Cardiac muscle cell (in vitro differentiated cells and primary cell): Measurements from ENCODE around the gene DCTN5. TPM values are rescaled to one million over a fixed set of nuclear protein-coding genes. Genes with fewer than 3 reads are reported as not detected.
"Not testable (repeated sequence)": the region's sequence is repeated elsewhere in the genome, so short reads cannot be mapped to it uniquely, and the experiment has no call there.

ENCODE experiments used
- DNase-seq, 2 donors: peaks; one replicate each; pipeline versions ENCODE4 v3.0.0 to v3.0.0-alpha.2; 2010 to 2017; ENCODE audit warnings: low read depth in 1 of 2, low spot score in 1 of 2
- H3K27ac ChIP-seq: fragments of 200-600 bp; sonication (generic); 2 replicates; pipeline ENCODE4 v1.5.1; 2016
- H3K27me3 ChIP-seq: fragments of 200-600 bp; sonication (generic); 2 replicates; pipeline ENCODE4 v1.6.0; 2016; ENCODE audit warnings: control low read depth
- H3K36me3 ChIP-seq: fragments of 200-600 bp; sonication (generic); 2 replicates; pipeline ENCODE4 v1.5.1; 2016; ENCODE audit warnings: control low read depth
- H3K4me1 ChIP-seq: fragments of 200-600 bp; sonication (generic); 2 replicates; pipeline ENCODE4 v1.8.1; 2017; ENCODE audit warnings: low read depth, mild to moderate bottlenecking, mixed run types
- H3K4me3 ChIP-seq: fragments of 200-600 bp; sonication (generic); 2 replicates; pipeline ENCODE4 v1.5.1; 2016; ENCODE audit warnings: mild to moderate bottlenecking
- H3K9me3 ChIP-seq: fragments of 200-600 bp; sonication (generic); 2 replicates; pipeline ENCODE4 v1.5.1; 2017; ENCODE audit warnings: low read depth, mild to moderate bottlenecking, control low read depth
- polyA plus RNA-seq: library from polyadenylated mRNA; unstranded; fragments of >200 nt; fragmentation: Nextera tagmentation; extraction: Ambion mirVana; gene quantifications from 2 replicates; pipeline ENCODE4 v1.2.1, GENCODE V29; 2016
- total RNA-seq: library from RNA; depleted of rRNA; stranded (reverse); fragments of >200 nt; gene quantifications from 2 replicates; pipeline ENCODE4 v1.2.3, GENCODE V29; 2016
- TF ChIP-seq, protein P1 (sequence below): IDR thresholded peaks from 2 replicates; pipeline ENCODE4 v1.5.1; 2012; ENCODE audit warnings: low read depth, mild to moderate bottlenecking, low read length

Gene DCTN5
- total and polyA plus RNA-seq, 2 experiments from 2014 or later: 22.8 to 39.2 TPM

DNA sequence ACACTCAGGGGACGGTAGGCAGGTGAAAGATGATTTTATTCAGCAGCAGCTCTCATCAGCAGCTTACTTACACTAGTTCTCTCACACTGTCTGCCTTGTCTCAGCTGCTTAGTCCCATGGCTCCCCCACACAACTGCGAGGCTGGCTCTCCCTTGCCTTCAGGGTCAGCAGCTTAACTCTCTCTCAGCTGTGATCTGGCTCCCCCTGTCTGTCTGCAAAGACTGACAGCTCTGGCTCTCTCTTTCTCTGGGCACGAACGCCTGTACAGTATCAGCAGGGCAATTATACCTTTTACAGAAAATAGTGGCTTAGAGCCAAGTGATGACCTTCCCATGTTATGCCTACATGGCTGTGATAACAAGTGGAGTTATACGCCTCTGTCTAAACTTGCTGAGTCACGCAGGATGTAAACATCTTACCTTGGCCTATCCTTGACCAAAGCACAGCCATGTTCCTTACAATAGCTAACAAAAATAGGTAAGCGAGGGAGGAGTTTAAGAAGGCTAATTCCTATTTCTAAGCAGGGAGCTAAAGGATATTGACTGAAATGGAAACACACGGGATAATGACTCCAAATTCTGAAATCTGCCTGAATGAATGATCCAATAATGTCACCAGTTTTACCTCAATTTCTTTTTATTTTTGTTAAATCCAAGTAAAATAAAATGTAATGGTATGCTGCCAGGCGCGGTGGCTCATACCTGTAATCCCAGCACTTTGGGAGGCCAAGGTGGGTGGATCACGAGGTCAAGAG is 44.1 kb upstream of the DCTN5 start:
- peaks cover 13% of the 10 kb centered on the region for H3K4me1 ChIP-seq
- H3K4me3 ChIP-seq: no peak overlapping the region
- TF ChIP-seq, protein P1, sequence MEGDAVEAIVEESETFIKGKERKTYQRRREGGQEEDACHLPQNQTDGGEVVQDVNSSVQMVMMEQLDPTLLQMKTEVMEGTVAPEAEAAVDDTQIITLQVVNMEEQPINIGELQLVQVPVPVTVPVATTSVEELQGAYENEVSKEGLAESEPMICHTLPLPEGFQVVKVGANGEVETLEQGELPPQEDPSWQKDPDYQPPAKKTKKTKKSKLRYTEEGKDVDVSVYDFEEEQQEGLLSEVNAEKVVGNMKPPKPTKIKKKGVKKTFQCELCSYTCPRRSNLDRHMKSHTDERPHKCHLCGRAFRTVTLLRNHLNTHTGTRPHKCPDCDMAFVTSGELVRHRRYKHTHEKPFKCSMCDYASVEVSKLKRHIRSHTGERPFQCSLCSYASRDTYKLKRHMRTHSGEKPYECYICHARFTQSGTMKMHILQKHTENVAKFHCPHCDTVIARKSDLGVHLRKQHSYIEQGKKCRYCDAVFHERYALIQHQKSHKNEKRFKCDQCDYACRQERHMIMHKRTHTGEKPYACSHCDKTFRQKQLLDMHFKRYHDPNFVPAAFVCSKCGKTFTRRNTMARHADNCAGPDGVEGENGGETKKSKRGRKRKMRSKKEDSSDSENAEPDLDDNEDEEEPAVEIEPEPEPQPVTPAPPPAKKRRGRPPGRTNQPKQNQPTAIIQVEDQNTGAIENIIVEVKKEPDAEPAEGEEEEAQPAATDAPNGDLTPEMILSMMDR: no peak
- H3K9me3 ChIP-seq: no peaks in the 10 kb centered on the region
- no peaks in the 10 kb centered on the region for H3K36me3 ChIP-seq
- no peaks in the 10 kb centered on the region for H3K27me3 ChIP-seq
- DNase-seq: peak; percentile 14 to 16
- no peak overlapping the region for H3K27ac ChIP-seq

DNA sequence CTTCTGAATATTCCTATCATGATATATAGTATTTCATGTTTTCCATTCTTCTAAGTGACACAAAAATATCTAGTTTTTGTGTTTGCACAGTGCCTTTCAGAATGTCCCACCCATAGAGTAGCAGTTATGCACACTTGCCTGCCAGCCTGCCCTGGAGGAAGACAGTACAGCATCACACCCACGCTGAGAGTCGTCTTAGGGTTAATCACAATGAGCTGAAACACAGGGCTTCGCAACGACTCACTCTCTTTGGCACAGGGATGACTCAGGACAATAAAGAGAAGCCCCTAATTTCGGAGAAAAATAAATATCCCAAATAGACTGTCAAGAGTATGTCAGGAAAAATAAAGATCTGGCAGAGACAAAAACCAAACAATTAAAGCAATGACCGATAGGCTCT is 33.5 kb upstream of the DCTN5 start:
- Histone ChIP-seq H3K4me1 (no peaks in the 10 kb centered on the region), H3K36me3 (peaks cover 29% of the 10 kb centered on the region)
- TF ChIP-seq, protein P1: no peak

DNA sequence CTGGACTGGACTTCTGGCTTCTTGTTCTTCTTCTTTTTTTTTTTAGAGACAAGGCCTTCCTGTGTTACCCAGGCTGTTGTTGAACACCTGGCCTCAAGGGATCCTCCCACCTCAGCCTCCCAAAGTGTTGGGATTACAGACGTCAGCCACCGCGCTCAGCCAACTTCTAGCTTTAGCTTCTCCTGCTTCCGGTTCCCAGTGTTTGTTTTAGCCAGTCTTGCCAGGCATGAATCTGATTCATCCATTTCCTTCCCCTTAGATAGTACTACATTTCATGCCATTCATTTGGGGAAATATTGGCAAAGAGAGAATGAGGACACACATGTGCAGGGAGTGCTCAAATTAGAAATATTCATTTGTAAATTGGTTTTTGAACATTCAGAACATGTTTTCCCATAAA is 33.1 kb upstream of the DCTN5 start:
- Histone ChIP-seq H3K4me3 (no peak overlapping the region), H3K36me3 (peaks cover 24% of the 10 kb centered on the region), H3K9me3 (no peaks in the 10 kb centered on the region), H3K27me3 (no peaks in the 10 kb centered on the region), H3K27ac (no peak overlapping the region), H3K4me1 (no peaks in the 10 kb centered on the region)
- TF ChIP-seq, protein P1: no peak
- peak in 1 of 2 donors; percentile 90 for DNase-seq

More for the DNA sequence above, 33.5 kb upstream of the DCTN5 start:
- H3K27ac ChIP-seq: no peak overlapping the region
- DNase-seq: peak in 1 of 2 donors; percentile 21
- H3K4me3 ChIP-seq: no peak overlapping the region
- H3K27me3 ChIP-seq: no peaks in the 10 kb centered on the region
- no peaks in the 10 kb centered on the region for H3K9me3 ChIP-seq

DNA sequence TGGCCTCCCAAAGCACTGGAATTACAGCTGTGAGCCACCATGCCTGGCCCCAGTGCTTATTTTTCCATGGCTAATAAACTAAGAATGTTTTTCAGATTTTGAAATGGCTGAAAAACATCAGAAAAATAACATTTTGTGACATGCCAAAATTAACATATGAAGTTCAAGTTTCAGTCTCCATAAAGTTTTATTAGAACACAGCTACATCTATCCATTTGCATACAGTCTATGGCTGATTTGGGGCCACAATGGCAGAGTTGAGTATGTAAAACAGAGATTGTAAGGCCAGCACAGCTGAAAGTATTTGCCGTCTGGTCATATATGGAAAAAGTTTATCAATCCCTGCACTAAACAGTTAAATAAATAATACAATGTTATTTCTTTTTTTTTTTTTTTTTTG is 31.3 kb upstream of the DCTN5 start:
- no peaks in the 10 kb centered on the region for H3K9me3 ChIP-seq
- H3K27me3 ChIP-seq: no peaks in the 10 kb centered on the region
- DNase-seq: no peak
- H3K27ac ChIP-seq: no peak overlapping the region
- no peaks in the 10 kb centered on the region for H3K4me1 ChIP-seq
- TF ChIP-seq, protein P1: no peak
- peaks cover 22% of the 10 kb centered on the region for H3K36me3 ChIP-seq
- no peak overlapping the region for H3K4me3 ChIP-seq

DNA sequence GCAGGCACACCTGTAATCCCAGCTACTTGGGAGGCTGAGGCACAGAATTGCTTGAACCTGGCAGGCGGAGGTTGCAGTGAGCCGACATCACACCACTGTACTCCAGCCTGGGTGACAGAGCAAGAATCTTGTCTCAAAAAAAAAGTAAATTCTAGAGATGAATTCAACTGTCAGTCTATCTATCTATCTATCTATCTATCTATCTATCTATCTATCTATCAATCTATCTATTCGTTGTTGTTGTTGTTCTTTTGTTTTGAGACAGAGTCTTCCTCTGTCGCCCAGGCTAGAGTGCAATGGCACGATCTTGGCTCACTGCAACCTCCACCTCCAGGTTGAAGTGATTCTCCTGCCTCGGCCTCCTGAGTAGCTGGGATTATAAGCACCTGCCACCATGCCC is 30.4 kb upstream of the DCTN5 start:
- not testable (repeated sequence) for DNase-seq, H3K4me3 ChIP-seq, H3K27me3 ChIP-seq, H3K27ac ChIP-seq, H3K4me1 ChIP-seq, H3K9me3 ChIP-seq
- peaks cover 21% of the 10 kb centered on the region for H3K36me3 ChIP-seq

DNA sequence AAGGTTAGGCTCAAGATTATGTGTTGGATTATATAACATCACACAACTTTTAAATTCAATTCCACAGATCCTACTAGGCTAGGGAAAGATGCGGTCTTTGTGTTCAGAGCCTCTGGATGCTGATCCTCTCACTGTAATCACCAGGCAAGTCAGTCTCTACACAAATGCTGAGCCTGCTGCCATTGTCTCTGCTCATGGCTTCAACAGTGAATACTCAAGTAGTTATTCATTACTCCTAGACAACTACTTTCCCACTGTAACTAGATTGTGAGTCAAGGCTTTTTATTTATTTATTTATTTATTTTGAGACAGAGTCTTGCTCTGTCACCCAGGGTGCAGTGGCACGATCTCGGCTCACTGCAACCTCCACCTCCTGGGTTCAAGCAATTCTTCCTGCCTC is 29.3 kb upstream of the DCTN5 start:
- Histone ChIP-seq H3K36me3 (peaks cover 17% of the 10 kb centered on the region), H3K27ac (no peak overlapping the region), H3K9me3 (no peaks in the 10 kb centered on the region), H3K4me3 (no peak overlapping the region), H3K27me3 (no peaks in the 10 kb centered on the region), H3K4me1 (no peaks in the 10 kb centered on the region)
- no peak for DNase-seq
- TF ChIP-seq, protein P1: no peak
